AG09309 (cell line): Measurements from ENCODE around the gene SMR3B.

ENCODE experiments used
- DNase-seq: peaks from one replicate; pipeline ENCODE4 v3.0.0-alpha.2; 2010; ENCODE audit warnings: low read depth
- H3K4me3 ChIP-seq: 2 replicates; pipeline ENCODE4 v1.5.1; 2011; ENCODE audit warnings: mild to moderate bottlenecking, low read depth, low read length, moderate library complexity; ENCODE audit not compliant: control insufficient read depth
- TF ChIP-seq, protein P1 (sequence below): IDR thresholded peaks from 2 replicates; pipeline ENCODE4 v1.5.1; 2011; ENCODE audit warnings: mild to moderate bottlenecking, low read depth, low read length, inconsistent platforms; ENCODE audit not compliant: insufficient read depth, control insufficient read depth; ENCODE audit errors: missing control alignments

SMR3B gene

DNA sequence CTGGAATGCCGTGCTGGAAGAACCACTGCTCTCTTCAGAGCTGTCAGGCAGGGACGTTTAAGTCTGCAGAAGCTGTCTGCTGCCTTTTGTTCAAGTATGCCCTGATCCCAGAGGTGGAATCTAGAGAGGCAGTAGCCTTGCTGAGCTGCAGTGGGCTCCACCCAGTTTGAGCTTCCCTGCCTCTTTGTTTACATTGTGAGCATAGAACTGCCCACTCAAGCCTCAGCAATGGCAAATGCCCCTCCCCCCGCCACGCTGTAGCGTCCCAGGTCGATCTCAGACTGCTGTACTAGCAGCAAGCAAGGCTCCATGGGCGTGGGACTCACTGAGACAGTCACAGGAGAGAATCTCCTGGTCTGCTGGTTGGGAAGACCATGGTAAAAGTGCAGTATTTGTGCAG lies 54.3 kb downstream of the SMR3B start:
- H3K4me3 ChIP-seq, result no peak overlapping the region
- DNase-seq, result no peak
- TF ChIP-seq, protein P1, sequence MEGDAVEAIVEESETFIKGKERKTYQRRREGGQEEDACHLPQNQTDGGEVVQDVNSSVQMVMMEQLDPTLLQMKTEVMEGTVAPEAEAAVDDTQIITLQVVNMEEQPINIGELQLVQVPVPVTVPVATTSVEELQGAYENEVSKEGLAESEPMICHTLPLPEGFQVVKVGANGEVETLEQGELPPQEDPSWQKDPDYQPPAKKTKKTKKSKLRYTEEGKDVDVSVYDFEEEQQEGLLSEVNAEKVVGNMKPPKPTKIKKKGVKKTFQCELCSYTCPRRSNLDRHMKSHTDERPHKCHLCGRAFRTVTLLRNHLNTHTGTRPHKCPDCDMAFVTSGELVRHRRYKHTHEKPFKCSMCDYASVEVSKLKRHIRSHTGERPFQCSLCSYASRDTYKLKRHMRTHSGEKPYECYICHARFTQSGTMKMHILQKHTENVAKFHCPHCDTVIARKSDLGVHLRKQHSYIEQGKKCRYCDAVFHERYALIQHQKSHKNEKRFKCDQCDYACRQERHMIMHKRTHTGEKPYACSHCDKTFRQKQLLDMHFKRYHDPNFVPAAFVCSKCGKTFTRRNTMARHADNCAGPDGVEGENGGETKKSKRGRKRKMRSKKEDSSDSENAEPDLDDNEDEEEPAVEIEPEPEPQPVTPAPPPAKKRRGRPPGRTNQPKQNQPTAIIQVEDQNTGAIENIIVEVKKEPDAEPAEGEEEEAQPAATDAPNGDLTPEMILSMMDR, result no peak
